SJCRH30 (cell line): ENCODE measurements around the gene GALNTL6. TPM values are rescaled to one million over a fixed set of nuclear protein-coding genes. Genes with fewer than 3 reads are reported as not detected.
A peak's percentile ranks its signal among the peaks of the same experiment; 100 is the strongest.

ENCODE experiments used
- DNase-seq, 2 experiments: peaks; one replicate each; pipeline ENCODE4 v3.0.0-alpha.2; 2015 to 2020
- H3K27ac ChIP-seq: fragments of 250-450 bp; sonication (Bioruptor Pico); 2 replicates; pipeline ENCODE4 v1.5.1; 2020; ENCODE audit warnings: mild to moderate bottlenecking, moderate library complexity
- H3K27me3 ChIP-seq: fragments of 250-450 bp; sonication (Bioruptor Pico); 2 replicates; pipeline ENCODE4 v1.5.1; 2020; ENCODE audit warnings: mild to moderate bottlenecking, moderate library complexity
- H3K36me3 ChIP-seq: fragments of 250-450 bp; sonication (Bioruptor Pico); 2 replicates; pipeline ENCODE4 v1.5.1; 2020; ENCODE audit warnings: mild to moderate bottlenecking, moderate library complexity
- H3K4me1 ChIP-seq: fragments of 250-450 bp; sonication (Bioruptor Pico); 2 replicates; pipeline ENCODE4 v1.5.1; 2020; ENCODE audit warnings: mild to moderate bottlenecking, moderate library complexity
- H3K4me3 ChIP-seq: fragments of 250-450 bp; sonication (Bioruptor Pico); 2 replicates; pipeline ENCODE4 v1.5.1; 2020; ENCODE audit warnings: mild to moderate bottlenecking, moderate library complexity
- H3K9me3 ChIP-seq: fragments of 250-450 bp; sonication (Bioruptor Pico); replicated peaks from 2 replicates; pipeline ENCODE4 v1.5.1; 2020; ENCODE audit warnings: mild to moderate bottlenecking, moderate library complexity
- total RNA-seq: library from RNA; depleted of rRNA; stranded (reverse); fragments of >200 nt; shearing (Covaris generic); gene quantifications from 2 replicates; pipeline ENCODE4 v1.2.3, GENCODE V29; 2014

Gene GALNTL6
- total RNA-seq, 1 experiment from 2014 or later, result 0.36 TPM

DNA sequence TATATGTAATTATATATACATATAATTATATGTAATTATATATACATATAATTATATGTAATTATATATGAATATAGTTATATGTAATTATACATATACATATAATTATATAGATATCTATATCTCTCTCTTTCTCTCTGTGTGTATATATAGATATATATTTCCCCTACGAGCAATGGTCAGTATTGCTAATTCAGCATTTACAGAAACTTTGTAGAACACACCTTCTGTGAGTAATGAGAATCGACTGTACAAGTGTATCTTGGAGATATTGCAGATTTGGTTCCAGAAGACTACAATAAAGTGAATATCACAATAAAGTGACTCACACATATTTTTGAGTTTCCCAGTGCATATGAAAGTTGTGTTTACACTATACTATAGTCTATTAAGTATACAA, 33.7 kb downstream of the GALNTL6 start:
- Histone ChIP-seq H3K9me3 (no peaks in the 10 kb centered on the region), H3K27ac (no peak overlapping the region), H3K4me1 (no peaks in the 10 kb centered on the region), H3K27me3 (no peaks in the 10 kb centered on the region), H3K4me3 (no peak overlapping the region), H3K36me3 (no peaks in the 10 kb centered on the region)
- DNase-seq, result no peak

DNA sequence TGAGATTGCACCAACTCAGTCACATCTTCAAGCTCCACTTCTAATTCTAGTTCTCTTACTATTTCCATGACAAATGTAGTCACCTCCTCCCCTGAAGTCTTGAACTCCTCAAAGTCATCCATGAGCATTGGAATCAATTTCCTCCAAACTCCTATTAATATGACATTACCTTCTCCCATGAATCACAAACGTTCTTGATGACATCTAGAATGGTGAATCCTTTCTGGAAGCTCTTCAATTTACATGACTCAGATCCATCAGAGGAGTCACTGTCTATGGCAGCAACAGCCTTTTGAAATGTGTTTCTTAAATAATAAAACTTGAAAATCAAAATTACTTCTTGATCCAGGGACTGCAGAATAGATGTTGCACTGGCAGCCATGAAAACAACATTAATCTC, 34.5 kb downstream of the GALNTL6 start:
- Histone ChIP-seq H3K9me3 (no peaks in the 10 kb centered on the region), H3K4me3 (no peak overlapping the region), H3K4me1 (no peaks in the 10 kb centered on the region), H3K36me3 (no peaks in the 10 kb centered on the region), H3K27me3 (no peaks in the 10 kb centered on the region), H3K27ac (no peak overlapping the region)
- DNase-seq, result no peak

DNA sequence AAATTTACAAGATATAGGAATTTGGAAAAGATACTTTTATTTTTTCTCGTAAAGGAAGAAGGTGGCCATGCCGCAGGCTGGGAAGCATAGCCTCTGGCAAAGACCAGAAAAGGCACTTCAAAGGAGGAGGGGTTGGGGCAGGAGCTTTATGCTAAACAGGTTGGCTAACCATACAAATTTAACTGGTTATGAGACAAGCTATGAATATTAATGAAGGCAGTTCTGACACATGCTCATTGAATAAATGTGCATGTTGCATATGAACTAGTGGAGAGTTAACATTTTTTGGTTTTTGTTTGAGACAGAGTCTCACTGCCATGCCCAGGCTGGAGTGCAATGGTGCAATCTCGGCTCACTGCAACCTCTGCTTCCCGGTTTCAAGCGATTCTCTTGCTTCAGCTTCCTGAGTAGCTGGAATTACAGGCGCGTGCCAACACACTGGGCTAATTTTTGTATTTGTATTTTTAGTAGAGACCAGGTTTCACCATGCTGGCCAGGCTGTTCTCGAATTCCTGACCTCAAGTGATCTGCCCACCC, 36.5 kb downstream of the GALNTL6 start:
- no peaks in the 10 kb centered on the region for H3K36me3 ChIP-seq
- no peak overlapping the region for H3K4me3 ChIP-seq
- no peaks in the 10 kb centered on the region for H3K4me1 ChIP-seq
- DNase-seq, result no peak
- H3K27me3 ChIP-seq, result no peaks in the 10 kb centered on the region
- H3K9me3 ChIP-seq, result no peaks in the 10 kb centered on the region
- no peak overlapping the region for H3K27ac ChIP-seq

DNA sequence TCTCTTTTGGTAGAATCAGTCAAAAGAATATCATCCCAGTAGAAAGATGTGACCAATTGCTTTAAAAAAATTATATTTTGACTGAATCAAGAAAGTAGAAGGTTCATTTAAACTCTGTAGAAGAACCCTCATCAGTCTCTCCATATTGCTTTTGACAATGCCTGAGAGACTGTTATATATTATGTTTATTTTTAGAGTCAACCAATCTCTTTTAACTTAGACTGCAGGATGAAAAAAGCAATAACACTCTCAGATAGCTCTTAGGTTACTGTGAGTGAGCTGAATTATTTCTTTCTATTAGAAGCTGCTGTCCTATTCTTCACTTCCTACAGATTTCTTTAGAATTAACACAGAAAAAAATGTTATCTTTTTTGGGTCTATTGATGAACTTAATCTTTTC, 38.1 kb downstream of the GALNTL6 start:
- Histone ChIP-seq H3K36me3 (no peaks in the 10 kb centered on the region), H3K27ac (no peak overlapping the region), H3K4me1 (no peaks in the 10 kb centered on the region), H3K27me3 (no peaks in the 10 kb centered on the region), H3K9me3 (no peaks in the 10 kb centered on the region), H3K4me3 (no peak overlapping the region)
- no peak for DNase-seq

DNA sequence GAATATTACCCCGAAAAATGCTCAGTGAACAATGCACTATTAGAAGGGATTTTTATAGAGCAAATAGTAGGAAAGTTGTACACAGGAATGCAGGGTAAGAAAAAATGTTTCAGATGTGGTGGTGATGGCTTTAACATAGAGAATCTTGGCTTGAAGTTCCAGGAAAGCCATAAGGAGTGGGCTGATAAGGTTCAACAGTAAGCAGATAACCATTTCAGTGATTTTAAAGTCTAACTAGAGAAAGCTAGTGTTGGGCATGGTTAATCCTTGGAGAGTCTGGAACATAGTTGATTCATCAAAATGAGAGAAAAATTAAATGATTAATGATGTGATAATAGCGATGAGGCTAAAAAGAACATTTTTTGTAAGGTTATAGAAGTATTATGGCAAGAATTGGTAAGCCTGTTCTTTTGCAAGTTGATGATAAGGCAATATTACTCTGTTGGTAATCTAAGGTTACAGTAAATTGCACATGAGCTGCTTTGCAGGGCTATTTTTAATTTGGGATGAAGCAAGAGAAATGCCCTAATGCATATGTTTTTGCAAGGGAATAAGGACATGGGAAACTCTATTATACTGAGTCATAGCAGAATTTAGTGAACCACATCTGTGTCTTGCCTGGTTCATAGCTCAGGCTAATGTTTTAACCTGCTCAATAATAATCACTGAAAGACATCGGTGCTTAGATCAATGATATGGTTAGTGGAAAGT, 44.3 kb downstream of the GALNTL6 start:
- no peak overlapping the region for H3K4me3 ChIP-seq
- H3K4me1 ChIP-seq, result no peaks in the 10 kb centered on the region
- H3K27me3 ChIP-seq, result no peaks in the 10 kb centered on the region
- DNase-seq, result no peak
- H3K9me3 ChIP-seq, result no peaks in the 10 kb centered on the region
- H3K36me3 ChIP-seq, result no peaks in the 10 kb centered on the region
- H3K27ac ChIP-seq, result no peak overlapping the region

DNA sequence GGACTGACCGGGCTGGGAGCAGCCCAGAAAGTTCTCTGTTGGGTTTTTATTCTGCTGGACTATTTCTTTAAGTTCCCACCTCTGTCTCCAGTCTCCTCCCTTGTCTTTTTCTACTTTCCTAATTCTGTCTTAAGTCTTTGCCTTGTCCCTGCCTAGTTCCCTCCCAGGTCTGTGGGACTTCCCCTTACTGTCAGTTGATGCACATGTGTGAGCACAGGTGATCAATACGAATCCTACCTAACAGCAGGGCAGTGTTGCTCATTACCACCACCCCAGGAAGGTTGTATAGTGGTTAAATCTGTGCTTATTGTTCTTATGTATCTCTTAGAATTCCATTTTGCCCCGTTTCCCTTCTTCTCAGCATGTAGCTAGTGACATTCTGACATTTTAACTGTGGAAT, 62.1 kb downstream of the GALNTL6 start:
- no peak overlapping the region for H3K4me3 ChIP-seq
- no peak overlapping the region for H3K27ac ChIP-seq
- H3K9me3 ChIP-seq, result no peaks in the 10 kb centered on the region
- no peaks in the 10 kb centered on the region for H3K36me3 ChIP-seq
- peaks cover 9% of the 10 kb centered on the region; the same call in 1 of the 2 replicates for H3K4me1 ChIP-seq
- no peaks in the 10 kb centered on the region for H3K27me3 ChIP-seq
- DNase-seq, result no peak

DNA sequence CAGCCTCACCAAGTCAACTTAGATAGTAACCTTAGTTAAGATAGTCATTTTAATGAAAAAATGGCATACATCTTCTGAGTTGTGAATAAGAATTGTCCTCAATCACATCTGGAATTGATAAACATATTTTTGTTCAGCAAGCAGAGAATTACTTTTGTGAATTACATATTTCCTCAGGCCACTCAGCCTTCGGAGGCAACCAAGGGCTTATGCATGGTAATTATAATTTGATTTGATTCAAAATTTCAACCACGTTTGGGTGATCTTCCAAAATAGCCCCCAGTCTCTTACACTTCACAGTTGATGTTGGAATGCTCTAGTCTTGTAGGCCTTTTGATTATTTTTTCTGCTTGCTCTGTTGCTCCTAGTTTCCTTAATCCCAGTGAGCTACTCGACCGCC, 63.4 kb downstream of the GALNTL6 start:
- Histone ChIP-seq H3K27ac (no peak overlapping the region), H3K9me3 (no peaks in the 10 kb centered on the region), H3K36me3 (no peaks in the 10 kb centered on the region), H3K4me1 (peaks cover 9% of the 10 kb centered on the region; the same call in 1 of the 2 replicates), H3K4me3 (no peak overlapping the region), H3K27me3 (no peaks in the 10 kb centered on the region)
- DNase-seq, result no peak

DNA sequence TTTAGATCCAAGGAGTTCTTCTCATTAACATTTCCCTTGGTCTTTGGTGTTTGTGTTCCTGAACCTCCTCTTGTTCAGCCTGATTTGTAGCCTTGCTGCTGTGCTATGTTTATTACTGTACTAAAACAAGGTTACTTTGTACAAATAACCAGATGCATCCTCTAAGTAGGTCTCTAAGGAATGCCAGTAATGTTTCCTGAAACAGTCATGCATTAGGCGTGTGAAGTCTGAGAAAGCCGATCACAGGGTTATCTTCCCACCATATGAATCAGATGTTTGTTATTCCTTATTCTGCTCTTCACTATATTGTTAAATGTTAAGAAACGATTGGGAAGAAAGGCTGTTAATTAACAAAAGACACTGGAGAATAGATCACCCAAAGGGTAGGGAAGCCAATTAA, 66.9 kb downstream of the GALNTL6 start:
- DNase-seq, result no peak
- Histone ChIP-seq H3K27me3 (no peaks in the 10 kb centered on the region), H3K4me1 (peaks cover 9% of the 10 kb centered on the region; the same call in 1 of the 2 replicates), H3K27ac (no peak overlapping the region), H3K4me3 (no peak overlapping the region), H3K36me3 (no peaks in the 10 kb centered on the region), H3K9me3 (no peaks in the 10 kb centered on the region)

DNA sequence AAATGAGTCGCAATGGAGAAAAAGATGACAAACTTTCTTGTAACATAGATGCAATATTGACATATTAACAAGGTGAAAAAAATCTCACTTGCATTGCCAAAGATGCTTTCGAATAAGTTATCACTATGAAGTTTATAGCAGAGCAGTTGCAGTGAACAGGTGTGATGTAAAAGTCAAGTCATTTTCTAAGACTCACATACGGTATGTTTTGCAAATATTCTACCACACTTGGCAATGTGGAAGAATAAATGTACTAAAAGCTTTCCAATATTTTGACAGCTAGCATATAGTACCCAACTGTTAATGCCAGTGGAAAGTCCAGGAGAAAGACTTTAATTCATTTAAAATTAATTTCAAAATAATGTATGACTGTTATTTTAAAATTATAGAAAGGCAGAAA, 76.5 kb downstream of the GALNTL6 start:
- no peaks in the 10 kb centered on the region for H3K27me3 ChIP-seq
- no peak for DNase-seq
- H3K9me3 ChIP-seq, result no peaks in the 10 kb centered on the region
- no peak overlapping the region for H3K4me3 ChIP-seq
- no peaks in the 10 kb centered on the region for H3K36me3 ChIP-seq
- H3K4me1 ChIP-seq, result no peaks in the 10 kb centered on the region
- H3K27ac ChIP-seq, result no peak overlapping the region

DNA sequence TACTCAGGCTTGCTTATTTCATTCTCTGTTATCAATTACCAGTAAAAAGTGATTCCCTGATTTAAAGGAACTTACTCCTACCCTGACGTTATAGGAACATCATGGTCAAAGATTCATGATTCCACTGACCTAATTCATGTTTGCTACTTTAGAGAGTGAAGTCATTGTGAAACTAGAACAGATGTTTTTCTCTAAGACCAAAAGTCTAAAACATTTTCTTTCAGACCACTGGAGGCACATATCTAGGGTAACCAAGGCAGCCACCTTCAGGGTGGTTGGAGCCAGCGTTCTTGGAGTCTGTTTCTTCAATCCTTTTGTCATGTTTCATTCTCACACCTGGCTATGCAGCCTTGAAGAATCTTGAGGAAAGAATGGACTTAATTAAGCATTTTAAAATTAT, 77.8 kb downstream of the GALNTL6 start:
- no peaks in the 10 kb centered on the region for H3K4me1 ChIP-seq
- H3K9me3 ChIP-seq, result no peaks in the 10 kb centered on the region
- no peaks in the 10 kb centered on the region for H3K36me3 ChIP-seq
- DNase-seq, result no peak
- H3K27me3 ChIP-seq, result no peaks in the 10 kb centered on the region
- no peak overlapping the region for H3K4me3 ChIP-seq
- no peak overlapping the region for H3K27ac ChIP-seq

DNA sequence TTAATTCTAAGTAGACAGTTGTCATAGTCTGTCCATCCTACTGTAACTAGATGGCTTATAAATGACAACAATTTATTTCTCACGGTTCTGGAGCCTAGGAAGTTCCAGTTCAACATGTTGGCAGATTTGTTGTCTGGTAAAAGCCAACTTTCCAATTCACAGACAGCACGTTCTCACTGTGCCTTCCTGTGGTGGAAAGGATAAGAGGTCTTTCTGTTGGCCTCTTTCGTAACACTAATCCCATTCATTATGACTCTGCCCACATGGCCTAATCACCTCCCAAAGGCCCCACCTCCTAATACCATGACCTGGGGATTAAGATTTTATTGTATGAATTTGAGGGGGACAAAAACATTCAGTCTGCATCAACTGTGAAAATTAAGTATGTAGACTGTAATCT, 83.2 kb downstream of the GALNTL6 start:
- Histone ChIP-seq H3K4me3 (no peak overlapping the region), H3K9me3 (no peaks in the 10 kb centered on the region), H3K4me1 (no peaks in the 10 kb centered on the region), H3K36me3 (no peaks in the 10 kb centered on the region), H3K27ac (no peak overlapping the region), H3K27me3 (no peaks in the 10 kb centered on the region)
- no peak for DNase-seq

DNA sequence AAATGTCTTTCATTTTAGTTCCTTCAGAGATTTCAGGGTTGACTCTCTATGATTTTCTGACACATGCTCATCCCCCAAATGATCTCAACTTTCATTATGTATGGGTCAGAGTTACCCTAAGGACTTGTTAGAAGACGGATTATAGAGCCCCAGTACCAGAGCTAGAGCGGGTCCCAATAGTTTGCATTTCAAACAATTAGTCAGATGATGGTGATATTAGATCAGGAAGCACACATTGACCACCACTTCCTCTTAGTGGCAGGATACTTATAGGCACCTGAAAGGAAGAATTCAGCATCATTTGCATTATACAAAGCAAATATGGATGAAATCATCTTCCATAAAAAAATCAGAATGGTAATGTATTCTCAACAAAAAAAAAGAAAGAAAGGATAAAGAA, 106.1 kb downstream of the GALNTL6 start:
- no peaks in the 10 kb centered on the region for H3K27me3 ChIP-seq
- no peaks in the 10 kb centered on the region for H3K4me1 ChIP-seq
- H3K36me3 ChIP-seq, result no peaks in the 10 kb centered on the region
- no peak for DNase-seq
- H3K27ac ChIP-seq, result no peak overlapping the region
- H3K9me3 ChIP-seq, result no peaks in the 10 kb centered on the region
- no peak overlapping the region for H3K4me3 ChIP-seq

DNA sequence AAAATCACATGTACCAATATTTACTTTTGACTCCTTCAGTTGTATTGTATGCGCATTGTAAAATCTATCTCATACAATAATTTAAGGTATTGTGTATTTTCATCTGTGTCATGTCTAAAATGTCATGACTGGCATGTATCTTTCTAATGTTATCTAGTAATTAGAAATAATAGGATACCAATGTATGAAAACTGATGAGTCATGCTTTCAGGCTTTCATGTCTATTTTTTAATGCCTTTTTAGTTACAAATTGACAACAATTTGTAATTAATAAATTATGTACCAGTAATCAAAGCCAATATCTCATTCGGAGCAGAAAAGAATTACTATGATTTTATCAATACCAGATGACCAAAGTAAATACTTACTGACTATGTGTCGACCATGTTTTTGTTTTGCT, 107.7 kb downstream of the GALNTL6 start:
- no peak for DNase-seq
- H3K27me3 ChIP-seq, result no peaks in the 10 kb centered on the region
- no peak overlapping the region for H3K4me3 ChIP-seq
- no peaks in the 10 kb centered on the region for H3K9me3 ChIP-seq
- no peak overlapping the region for H3K27ac ChIP-seq
- H3K36me3 ChIP-seq, result no peaks in the 10 kb centered on the region
- H3K4me1 ChIP-seq, result no peaks in the 10 kb centered on the region

DNA sequence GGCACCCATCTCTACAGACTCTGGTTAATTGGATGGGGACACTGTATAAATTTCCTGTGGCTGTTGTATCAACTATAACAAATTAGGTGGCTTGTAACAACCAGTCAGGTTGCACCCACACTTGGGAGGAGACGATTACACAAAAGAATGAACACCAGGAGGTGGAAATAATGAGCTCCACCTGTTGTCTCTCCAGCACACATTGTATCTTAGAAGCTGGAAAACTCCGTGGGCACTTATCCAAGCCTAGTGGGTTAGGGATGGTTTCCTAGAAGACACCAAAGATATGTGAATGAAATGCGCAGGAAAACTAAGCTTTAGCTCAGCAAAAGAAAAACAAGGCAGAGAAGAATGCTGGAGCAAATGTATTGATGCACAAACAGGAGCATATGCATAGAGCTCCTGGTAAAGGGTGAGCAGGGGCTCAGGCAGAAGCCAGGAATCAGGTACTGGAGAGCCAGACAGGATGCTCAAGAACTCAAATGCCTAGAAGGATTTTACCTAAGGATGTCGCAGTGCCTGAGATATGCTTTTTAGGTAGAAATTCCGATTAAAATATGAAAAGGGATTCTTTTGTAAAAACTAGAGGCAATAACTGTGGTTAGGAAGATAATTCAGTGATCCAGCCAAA, 111.7 kb downstream of the GALNTL6 start:
- H3K4me3 ChIP-seq, result no peak overlapping the region
- H3K9me3 ChIP-seq, result no peaks in the 10 kb centered on the region
- H3K27me3 ChIP-seq, result no peaks in the 10 kb centered on the region
- DNase-seq, result peak in 1 of 2 experiments; percentile 22
- no peak overlapping the region for H3K27ac ChIP-seq
- no peaks in the 10 kb centered on the region for H3K4me1 ChIP-seq
- H3K36me3 ChIP-seq, result no peaks in the 10 kb centered on the region

DNA sequence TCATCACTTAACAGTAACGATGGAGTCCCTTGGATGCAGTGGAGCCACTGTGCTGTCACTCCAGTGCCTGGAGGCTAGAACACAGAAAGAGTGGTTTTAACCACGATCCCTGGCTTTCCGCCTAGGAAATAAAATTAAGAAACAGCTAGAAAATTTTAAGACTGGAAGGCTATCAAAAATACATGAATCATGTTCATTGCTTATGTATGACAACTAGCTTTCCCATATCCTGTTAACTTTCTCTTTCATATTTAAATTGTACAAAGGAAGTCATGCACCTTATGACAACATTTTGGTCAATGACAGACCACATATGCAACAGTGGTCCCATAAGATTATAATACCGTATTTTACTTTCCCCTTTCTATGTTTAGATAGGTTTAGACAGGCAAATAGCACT, 115.1 kb downstream of the GALNTL6 start:
- Histone ChIP-seq H3K36me3 (no peaks in the 10 kb centered on the region), H3K27me3 (no peaks in the 10 kb centered on the region), H3K4me1 (no peaks in the 10 kb centered on the region), H3K9me3 (no peaks in the 10 kb centered on the region), H3K27ac (no peak overlapping the region), H3K4me3 (no peak overlapping the region)
- no peak for DNase-seq

DNA sequence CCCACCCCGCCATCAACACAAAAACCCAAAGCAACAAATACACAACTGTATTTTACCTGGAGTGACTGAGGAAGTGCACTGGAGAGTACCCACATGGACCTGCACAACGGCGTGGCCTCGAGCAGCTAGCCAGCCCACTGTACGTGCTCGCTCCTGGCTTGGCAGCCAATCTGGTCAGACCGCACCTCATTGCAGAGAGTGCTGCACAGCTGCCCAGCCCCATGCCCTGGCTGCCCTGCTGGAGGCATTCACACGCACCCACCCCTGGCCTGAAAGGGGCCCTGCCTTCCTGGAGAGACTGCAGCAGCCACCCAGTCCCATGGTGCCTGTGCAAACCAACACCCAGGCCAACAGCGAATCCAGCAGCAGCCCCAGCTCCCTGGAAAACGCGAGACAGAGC, 116.3 kb downstream of the GALNTL6 start:
- Histone ChIP-seq H3K36me3 (no peaks in the 10 kb centered on the region), H3K27ac (no peak overlapping the region), H3K9me3 (no peaks in the 10 kb centered on the region), H3K27me3 (no peaks in the 10 kb centered on the region), H3K4me3 (no peak overlapping the region), H3K4me1 (no peaks in the 10 kb centered on the region)
- DNase-seq, result no peak
